T-helper 2 cell treated with Interferon-gamma antibody and Interleukin-4, amounts not matched to agents 5 μg/mL and 100 μg/mL, for 36 hours (primary cell): ENCODE measurements around the gene PARD6B.
"Not testable (repeated sequence)": the region's sequence is repeated elsewhere in the genome, so short reads cannot be mapped to it uniquely, and the experiment has no call there.

Experiments used
- DNase-seq: peaks from one replicate; pipeline ENCODE4 v3.0.0; 2021; ENCODE audit warnings: low spot score
- H3K27ac Mint-ChIP-seq: one replicate; pipeline ENCODE4 v1.8.0; 2021; ENCODE audit warnings: mild to moderate bottlenecking, mixed read lengths
- H3K27me3 Mint-ChIP-seq: one replicate; pipeline ENCODE4 v1.8.0; 2021; ENCODE audit warnings: low read depth, mixed read lengths
- H3K36me3 Mint-ChIP-seq: one replicate; pipeline ENCODE4 v1.8.0; 2021; ENCODE audit warnings: low read depth, mixed read lengths
- H3K4me1 Mint-ChIP-seq: one replicate; pipeline ENCODE4 v1.8.0; 2021; ENCODE audit warnings: low read depth, mixed read lengths
- H3K4me3 Mint-ChIP-seq: one replicate; pipeline ENCODE4 v1.8.0; 2022; ENCODE audit warnings: mild to moderate bottlenecking, moderate library complexity, mixed read lengths
- H3K9me3 Mint-ChIP-seq: one replicate; pipeline ENCODE4 v1.8.0; 2021; ENCODE audit warnings: mixed read lengths

The PARD6B gene

DNA sequence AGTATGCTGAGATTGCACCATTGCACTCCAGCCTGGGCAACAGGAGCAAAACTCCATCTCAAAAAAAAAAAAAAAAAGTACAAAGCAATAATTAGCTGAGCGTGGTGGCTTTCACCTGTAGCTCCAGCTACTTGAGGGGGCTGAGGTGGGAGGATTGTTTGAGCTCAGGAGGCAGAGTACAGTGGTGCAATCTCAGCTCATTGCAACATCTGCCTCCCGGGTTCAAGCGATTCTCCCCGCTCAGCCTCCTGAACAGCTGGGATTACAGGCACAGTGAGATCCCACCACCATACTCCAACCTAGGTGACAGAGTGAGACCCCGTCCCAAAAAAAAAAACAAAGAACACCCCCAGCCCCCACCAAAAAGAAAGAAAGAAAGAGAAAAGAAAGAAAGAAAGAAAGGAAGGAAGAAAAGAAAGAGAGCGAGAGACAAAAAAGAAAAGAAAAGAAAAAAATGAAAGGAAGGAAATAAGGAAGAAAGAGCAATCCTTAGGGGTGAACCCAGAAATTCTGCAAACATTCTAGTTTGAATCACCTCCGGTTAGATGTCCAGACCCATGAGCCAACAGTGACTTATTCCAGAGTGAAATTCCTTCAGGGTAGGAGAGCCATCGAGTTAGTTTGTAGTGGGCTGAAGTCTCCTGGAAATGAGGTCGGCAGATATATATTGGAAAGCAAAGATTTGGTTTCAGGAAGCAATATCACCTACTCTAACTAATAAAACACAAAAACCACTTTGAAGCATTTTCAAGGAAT is 36.8 kb upstream of the PARD6B start:
- Mint-ChIP-seq H3K27me3 (peaks cover 42% of the 10 kb centered on the region), H3K27ac (no peak overlapping the region), H3K36me3 (no peaks in the 10 kb centered on the region), H3K4me1 (peaks cover 8% of the 10 kb centered on the region), H3K4me3 (no peak overlapping the region), H3K9me3 (no peaks in the 10 kb centered on the region)
- DNase-seq: no peak

DNA sequence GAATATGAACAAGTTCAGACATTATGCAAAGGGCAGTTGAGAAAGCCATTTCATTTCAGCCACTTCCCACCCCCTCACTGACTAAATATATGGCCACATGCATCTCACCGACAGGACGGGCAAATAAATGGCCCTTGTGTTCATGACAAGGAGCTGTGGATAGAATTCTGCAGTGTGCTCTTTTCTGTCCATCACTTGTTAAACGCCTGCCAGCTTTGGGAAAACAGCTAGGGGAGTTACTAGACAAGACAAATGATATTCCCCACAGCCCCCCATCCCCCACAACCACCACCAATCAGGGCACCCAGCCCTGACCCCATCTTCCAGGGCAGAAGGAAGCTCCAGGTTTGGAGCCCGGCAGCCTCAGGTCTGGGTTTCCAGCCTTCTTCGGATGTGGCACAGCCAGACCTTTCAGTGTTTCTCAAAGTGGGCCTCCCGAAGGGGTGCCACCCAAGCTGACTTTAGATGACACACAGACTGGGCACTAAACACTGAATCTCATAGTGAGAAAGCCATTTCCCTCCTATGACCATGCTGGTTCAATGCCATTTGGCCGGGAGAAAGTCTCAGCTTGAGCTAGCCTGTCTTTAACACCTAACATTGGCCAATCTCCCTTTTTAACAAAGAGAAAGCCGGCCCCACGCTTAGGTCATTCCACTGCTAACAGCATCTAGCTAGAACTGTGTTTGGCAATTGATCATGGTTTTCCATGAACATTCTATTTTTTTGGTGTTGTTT is 36.1 kb upstream of the PARD6B start:
- Mint-ChIP-seq H3K27ac (no peak overlapping the region), H3K36me3 (no peaks in the 10 kb centered on the region), H3K4me3 (no peak overlapping the region), H3K27me3 (peaks cover 35% of the 10 kb centered on the region), H3K9me3 (no peaks in the 10 kb centered on the region), H3K4me1 (peaks cover 8% of the 10 kb centered on the region)
- DNase-seq: no peak

DNA sequence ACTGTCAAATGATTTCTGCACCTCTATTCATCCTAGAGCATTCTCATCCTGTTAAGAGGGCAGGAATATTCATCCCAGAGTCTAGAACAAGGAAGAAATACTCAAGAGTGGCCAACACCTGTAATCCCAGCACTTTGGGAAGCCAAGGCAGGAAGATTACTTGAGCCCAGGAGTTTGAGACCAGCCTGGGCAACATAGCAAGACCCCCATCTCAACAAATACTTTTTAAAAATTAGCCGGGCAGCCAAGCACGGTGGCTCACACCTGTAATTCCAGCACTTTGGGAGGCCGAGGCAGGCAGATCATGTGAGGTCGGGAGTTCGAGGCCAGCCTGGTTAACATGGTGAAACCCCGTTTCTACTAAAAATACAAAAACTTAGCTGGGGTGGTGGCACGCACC is 33.1 kb upstream of the PARD6B start:
- not testable (repeated sequence) for H3K36me3 Mint-ChIP-seq, H3K4me3 Mint-ChIP-seq, H3K9me3 Mint-ChIP-seq, H3K4me1 Mint-ChIP-seq, H3K27ac Mint-ChIP-seq, DNase-seq
- peaks cover 10% of the 10 kb centered on the region for H3K27me3 Mint-ChIP-seq

DNA sequence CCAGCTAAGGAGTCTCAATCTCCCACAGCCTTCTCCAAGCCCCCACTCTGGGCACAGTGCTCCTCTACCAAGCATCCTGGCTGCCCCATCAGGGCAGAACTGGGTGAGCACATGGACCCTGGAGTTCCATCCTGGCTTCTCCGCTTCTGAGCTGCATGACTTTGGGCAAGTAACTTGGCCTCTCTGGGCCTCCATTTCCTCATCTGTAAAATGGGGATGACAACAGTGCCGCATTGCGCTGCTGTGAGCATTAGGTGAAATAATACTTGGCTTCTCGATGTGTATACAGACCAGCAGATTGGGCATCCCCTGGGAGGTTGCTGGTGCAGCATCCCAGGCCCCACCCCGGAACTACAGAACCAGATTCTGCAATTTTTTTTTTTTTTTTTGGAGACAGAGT is 31.7 kb upstream of the PARD6B start:
- H3K9me3 Mint-ChIP-seq: no peaks in the 10 kb centered on the region
- H3K36me3 Mint-ChIP-seq: no peaks in the 10 kb centered on the region
- H3K27ac Mint-ChIP-seq: no peak overlapping the region
- DNase-seq: no peak
- no peaks in the 10 kb centered on the region for H3K4me1 Mint-ChIP-seq
- no peak overlapping the region for H3K4me3 Mint-ChIP-seq
- H3K27me3 Mint-ChIP-seq: peaks cover 6% of the 10 kb centered on the region

DNA sequence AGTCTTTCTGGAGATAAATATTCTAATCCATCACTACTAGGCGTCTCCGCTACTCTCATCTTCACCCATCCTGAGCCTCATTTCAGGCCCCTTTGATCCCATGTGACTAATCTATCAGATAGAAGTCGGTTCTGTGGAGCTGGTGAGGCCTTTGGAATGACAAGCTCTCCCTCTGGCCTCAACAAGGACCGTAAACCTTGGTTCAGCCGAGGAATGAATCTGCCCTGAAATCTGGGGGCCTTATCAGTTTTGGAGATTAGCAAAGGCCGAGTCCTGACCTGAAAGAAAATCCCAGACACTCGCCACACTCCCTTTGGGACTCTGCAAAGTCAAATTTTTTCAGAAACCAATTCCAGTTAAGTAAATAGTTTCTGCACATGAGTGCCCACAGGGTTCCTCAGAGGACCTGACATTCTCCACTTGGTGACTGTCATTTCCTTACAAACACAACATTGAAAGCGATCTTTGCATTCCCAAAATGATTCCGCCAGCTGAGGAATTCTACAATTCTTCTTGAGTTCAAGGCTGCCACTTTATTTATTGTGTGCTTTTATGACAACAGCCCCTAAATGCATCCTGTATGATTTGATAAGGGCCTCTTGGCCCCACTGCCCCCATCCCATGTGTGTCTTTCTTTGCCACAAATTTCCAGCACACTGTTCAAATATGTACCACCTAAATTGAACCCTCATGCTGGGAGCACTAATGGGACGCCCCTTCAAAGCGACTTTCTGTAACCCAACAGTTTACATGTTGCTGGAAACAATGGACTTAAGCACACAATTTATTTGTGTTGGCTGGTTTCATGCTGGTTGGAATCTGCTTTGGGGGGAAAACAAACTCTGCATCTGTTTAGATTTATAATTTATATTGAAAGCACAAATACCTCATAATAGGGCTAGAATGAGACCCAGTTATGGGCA is 30.1 kb upstream of the PARD6B start:
- no peak for DNase-seq
- no peak overlapping the region for H3K27ac Mint-ChIP-seq
- no peaks in the 10 kb centered on the region for H3K9me3 Mint-ChIP-seq

DNA sequence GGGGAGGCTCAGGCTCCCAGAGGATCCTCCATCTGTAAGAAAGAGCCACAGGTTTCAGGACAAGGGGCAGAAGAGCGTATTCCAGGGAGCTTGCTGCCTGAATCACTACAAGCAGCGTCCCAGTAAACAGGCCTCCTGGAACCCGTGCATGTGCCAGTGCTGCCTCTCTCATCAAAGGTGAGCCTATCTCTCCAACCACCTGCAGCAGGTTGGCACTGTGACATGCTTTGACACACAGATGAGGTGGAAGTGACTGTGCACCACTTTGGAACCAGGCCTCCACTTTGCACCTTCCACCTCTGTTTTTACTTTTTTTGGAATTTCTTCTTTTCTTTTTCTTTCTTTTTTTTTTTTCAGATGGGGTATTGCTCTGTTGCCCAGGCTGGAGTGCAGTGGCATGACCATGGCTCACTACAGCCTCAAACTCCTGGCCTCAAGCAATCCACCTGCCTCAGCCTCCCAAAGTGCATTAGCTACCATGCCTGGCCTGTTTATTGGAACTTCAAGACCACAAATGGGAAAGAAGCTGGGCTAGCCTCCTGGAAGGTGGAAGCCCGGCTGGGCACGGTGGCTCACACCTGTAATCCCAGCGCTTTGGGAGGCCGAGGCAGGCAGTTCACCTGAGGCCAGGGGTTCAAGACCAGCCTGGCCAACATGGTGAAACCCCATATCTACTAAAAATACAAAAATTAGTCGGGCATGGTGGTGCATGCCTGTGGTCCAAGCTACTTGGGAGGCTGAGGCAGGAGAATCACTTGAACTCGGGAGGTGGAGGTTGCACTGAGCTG is 27.5 kb upstream of the PARD6B start:
- not testable (repeated sequence) for H3K36me3 Mint-ChIP-seq, H3K27ac Mint-ChIP-seq, H3K4me1 Mint-ChIP-seq, DNase-seq, H3K27me3 Mint-ChIP-seq, H3K4me3 Mint-ChIP-seq, H3K9me3 Mint-ChIP-seq

More for the DNA sequence above, 30.1 kb upstream of the PARD6B start:
- H3K27me3 Mint-ChIP-seq: peaks cover 4% of the 10 kb centered on the region
- H3K4me1 Mint-ChIP-seq: no peaks in the 10 kb centered on the region
- H3K36me3 Mint-ChIP-seq: no peaks in the 10 kb centered on the region
- H3K4me3 Mint-ChIP-seq: no peak overlapping the region

DNA sequence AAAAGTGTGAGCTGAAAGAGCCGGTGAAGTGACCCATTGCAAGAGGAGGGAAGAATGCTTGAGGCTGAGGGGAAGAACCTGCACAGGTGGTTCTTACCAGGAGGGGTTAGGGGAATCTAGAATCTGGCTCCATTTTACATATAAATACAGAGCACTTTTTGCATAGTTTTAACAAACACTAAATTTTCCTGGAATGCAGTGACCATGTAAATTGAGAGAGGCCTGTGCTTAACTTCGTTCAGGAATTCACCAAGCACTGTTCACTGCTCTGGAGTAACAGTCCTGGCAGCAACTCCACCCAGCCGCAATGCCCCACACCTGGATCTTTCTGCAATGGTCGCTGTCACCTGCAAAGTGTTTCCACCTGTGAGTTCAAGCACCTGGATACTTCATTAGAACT is 26.9 kb upstream of the PARD6B start:
- H3K9me3 Mint-ChIP-seq: no peaks in the 10 kb centered on the region
- peaks cover 4% of the 10 kb centered on the region for H3K27me3 Mint-ChIP-seq
- DNase-seq: no peak
- no peak overlapping the region for H3K4me3 Mint-ChIP-seq
- H3K4me1 Mint-ChIP-seq: no peaks in the 10 kb centered on the region
- H3K27ac Mint-ChIP-seq: no peak overlapping the region
- H3K36me3 Mint-ChIP-seq: no peaks in the 10 kb centered on the region

DNA sequence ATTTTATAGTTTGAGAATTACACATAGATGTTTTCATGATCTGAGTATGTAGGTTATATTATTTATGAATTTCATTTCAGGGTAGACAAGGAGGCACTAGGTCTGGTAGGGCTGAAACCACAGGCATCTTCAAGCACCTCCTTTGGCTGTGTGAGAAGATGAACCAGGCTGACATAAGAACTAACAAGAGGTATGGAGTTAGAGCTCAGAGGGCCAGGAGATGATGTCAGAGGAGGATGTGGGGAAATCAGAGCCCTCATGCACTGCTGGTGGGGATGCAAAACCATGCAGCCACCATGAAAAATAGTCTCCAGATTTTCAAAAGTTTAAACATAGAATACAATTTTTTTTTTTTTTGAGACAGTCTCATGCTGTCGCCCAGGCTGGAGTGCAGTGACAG is 26.4 kb upstream of the PARD6B start:
- Mint-ChIP-seq H3K36me3 (no peaks in the 10 kb centered on the region), H3K9me3 (no peaks in the 10 kb centered on the region), H3K4me3 (no peak overlapping the region), H3K27me3 (peaks cover 4% of the 10 kb centered on the region), H3K4me1 (no peaks in the 10 kb centered on the region), H3K27ac (no peak overlapping the region)
- DNase-seq: no peak

DNA sequence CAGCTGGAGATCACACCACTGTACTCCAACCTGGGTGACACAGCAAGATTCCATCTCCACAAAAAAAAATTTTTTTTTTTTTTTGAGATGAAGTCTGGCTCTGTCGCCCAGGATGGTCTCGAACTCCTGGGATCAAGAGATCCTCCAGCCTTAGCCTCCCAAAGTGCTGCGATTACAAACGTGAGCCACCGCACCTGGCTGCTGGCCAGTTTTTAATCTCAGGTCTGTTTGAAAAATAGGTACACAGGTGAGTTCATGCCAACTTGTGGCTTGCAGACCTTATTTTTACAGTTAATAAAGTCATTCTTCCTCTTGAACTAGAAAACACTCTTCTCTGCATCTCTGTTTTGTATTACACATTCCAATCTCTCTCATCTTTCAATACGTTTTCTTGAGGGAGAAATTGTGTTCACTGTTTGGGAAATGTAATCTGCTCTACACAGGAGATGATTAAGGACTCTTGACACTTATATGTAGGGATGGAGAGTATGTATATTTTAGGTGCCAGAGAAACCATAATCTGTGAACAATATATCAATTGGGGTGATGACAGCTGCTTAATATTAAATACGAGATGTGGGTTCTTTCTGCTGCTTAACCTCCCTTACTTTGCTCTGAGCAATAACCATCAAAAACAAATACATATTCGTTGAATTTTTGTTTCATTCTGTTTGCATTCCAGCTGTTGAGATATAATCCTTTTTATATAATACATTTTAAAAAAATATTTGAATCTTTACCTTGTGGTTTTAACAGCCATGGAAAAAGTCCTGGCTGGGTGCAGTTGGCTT is 22.3 kb upstream of the PARD6B start:
- Mint-ChIP-seq H3K27me3 (peaks cover 8% of the 10 kb centered on the region), H3K27ac (no peak overlapping the region), H3K4me1 (no peaks in the 10 kb centered on the region), H3K4me3 (no peak overlapping the region), H3K36me3 (no peaks in the 10 kb centered on the region), H3K9me3 (no peaks in the 10 kb centered on the region)
- DNase-seq: no peak

DNA sequence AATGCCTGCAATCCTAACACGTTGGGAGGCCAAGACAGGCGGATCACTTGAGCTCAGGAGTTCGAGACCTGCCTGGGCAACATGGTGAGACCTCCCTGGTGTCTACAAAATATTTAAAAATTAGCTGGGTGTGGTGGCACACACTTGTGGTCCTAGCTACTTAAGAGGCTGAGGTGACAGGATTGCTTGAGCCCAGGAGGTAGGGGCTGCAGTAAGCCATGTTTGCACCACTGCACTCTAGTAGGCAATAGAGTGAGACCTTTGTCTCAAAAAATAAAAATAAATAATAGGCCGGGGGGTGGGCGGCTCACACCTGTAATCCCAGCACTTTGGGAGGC is 21.8 kb upstream of the PARD6B start:
- Mint-ChIP-seq H3K4me3 (no peak overlapping the region), H3K9me3 (no peaks in the 10 kb centered on the region), H3K27me3 (peaks cover 8% of the 10 kb centered on the region), H3K36me3 (no peaks in the 10 kb centered on the region), H3K4me1 (no peaks in the 10 kb centered on the region), H3K27ac (no peak overlapping the region)
- no peak for DNase-seq

DNA sequence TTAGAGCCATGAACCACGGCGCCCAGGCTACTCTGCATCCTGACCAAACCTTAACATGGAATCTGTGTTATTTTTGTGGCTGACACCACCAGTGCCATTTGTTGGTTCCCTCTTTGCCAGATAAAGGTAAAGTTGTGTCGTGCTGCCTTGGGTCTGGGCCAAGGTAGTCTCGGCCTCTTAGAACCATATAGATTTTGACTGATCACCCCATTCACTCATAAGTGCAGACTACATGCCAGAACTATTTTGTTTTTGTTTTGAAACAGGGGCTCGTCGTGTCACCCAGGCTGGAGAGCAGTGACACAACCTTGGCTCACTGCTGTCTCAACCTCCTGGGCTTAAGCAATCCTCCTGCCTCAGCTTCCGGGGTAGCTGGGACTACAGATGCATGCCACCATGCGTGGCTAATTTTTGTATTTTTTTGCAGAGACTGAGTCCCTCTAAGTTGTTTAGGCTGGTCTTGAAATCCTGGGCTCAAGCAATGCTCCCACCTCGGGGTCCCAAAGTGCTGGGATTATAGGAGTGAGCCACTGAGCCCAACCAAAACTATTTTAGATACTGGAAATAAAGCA is 20.8 kb upstream of the PARD6B start:
- Mint-ChIP-seq H3K4me1 (no peaks in the 10 kb centered on the region), H3K36me3 (no peaks in the 10 kb centered on the region), H3K27me3 (peaks cover 7% of the 10 kb centered on the region), H3K27ac (no peak overlapping the region), H3K9me3 (no peaks in the 10 kb centered on the region), H3K4me3 (no peak overlapping the region)
- DNase-seq: no peak

DNA sequence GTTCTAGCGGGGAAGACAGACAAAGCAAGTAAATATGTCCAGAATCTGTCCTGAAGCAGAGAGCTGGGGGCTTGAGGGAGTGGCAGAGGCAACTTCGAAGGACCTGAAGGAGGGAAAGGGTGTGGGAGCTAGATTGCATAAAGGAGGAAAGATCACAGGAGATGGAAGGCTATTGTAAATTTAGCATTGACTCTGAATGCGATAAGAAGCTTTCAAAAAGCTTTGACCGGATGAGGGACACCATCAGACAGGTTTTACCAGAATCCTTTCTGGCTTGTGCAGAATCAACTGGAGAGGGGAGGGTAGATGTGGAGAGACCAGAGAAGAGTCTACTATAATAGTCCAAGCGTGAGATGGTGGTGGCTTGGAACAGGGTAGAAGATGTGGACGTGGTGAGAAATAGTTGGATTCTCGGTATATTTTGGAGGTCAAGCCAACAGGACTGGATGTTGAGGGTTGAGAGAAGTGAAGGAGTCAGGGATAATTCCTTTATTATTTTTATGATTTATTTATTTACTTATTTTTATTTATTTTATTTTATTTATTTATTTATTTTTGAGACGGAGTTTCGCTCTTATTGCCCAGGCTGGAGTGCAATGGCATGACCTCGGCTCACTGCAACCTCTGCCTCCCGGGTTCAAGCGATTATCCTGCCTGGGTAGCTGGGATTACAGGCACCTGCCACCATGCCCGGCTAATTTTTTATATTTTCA is 20.1 kb upstream of the PARD6B start:
- H3K27ac Mint-ChIP-seq: no peak overlapping the region
- DNase-seq: no peak

More for the DNA sequence above, 20.1 kb upstream of the PARD6B start:
- H3K4me3 Mint-ChIP-seq: no peak overlapping the region
- H3K9me3 Mint-ChIP-seq: no peaks in the 10 kb centered on the region
- no peaks in the 10 kb centered on the region for H3K36me3 Mint-ChIP-seq
- no peaks in the 10 kb centered on the region for H3K4me1 Mint-ChIP-seq
- peaks cover 7% of the 10 kb centered on the region for H3K27me3 Mint-ChIP-seq
